Tibial nerve (tissue), 3 donors: ENCODE results near the gene KCNH3.

Experiments
- CTCF ChIP-seq, 5 experiments: fragments of 200-600 bp in 3 of 5; fragments of 450-650 bp in 2 of 5; sonication (generic) in 3 of 5; IDR thresholded peaks; one replicate each; pipeline ENCODE4 v1.5.1; 2016 to 2019; ENCODE audit warnings: antibody characterized with exemption in 5 of 5, mild to moderate bottlenecking in 3 of 5, moderate library complexity in 2 of 5
- POLR2A ChIP-seq, 2 donors: fragments of 450-650 bp; IDR thresholded peaks; one replicate each; pipeline ENCODE4 v1.6.1; 2017; ENCODE audit warnings: antibody characterized with exemption in 2 of 2, mild to moderate bottlenecking in 2 of 2, moderate library complexity in 2 of 2

GRCh38 chr12:49568442-49569162 is 29.8 kb downstream of the KCNH3 start:
- TF ChIP-seq CTCF (IDR thresholded peaks at IDR 0.05) (no peak), POLR2A (IDR thresholded peaks at IDR 0.05) (no peak)
